Measurements from ENCODE around the gene TMEM26. TPM values are rescaled to one million over a fixed set of nuclear protein-coding genes. Genes with fewer than 3 reads are reported as not detected.

Gene TMEM26
- total and polyA plus RNA-seq, 9 of the 15 experiments (the other 6 are each of a cell fraction or from before 2014, with no cell fraction given): not detected

- no peaks in the 10 kb centered on the region for H3K79me2 ChIP-seq (ENCODE audit: control insufficient read depth, insufficient read depth, low read length)
- no peak for TF ChIP-seq ZNF354B (CRISPR knock-in tag; IDR thresholded peaks at IDR 0.05)
- no peak for TF ChIP-seq SFPQ (IDR thresholded peaks at IDR 0.05; ENCODE audit: low read depth, low read length)
- TF ChIP-seq KDM4B (IDR thresholded peaks at IDR 0.05; ENCODE audit: borderline replicate concordance in 2 of 2, low read depth in 1 of 2): no peak
- no peak for TF ChIP-seq ZNF518B (CRISPR knock-in tag; IDR thresholded peaks at IDR 0.05)
- TF ChIP-seq RBM17 (IDR thresholded peaks at IDR 0.05; ENCODE audit: borderline replicate concordance, low read depth, low read length): no peak
- no peak for TF ChIP-seq SRSF3 (IDR thresholded peaks at IDR 0.05; ENCODE audit: insufficient read depth, low read length)
- TF ChIP-seq JUN (IDR thresholded peaks at IDR 0.05; ENCODE audit: borderline replicate concordance, low read depth, low read length): no peak
- TF ChIP-seq JUN (CRISPR knock-in tag; IDR thresholded peaks at IDR 0.05; ENCODE audit: borderline replicate concordance): no peak
- TF ChIP-seq SRSF1 (IDR thresholded peaks at IDR 0.05; ENCODE audit: low read depth, low read length): no peak
- TF ChIP-seq MECOM (CRISPR knock-in tag; IDR thresholded peaks at IDR 0.05): no peak
- no peak for TF ChIP-seq NFXL1 (CRISPR knock-in tag; IDR thresholded peaks at IDR 0.05)
- no peak for TF ChIP-seq CXXC5 (CRISPR knock-in tag; IDR thresholded peaks at IDR 0.05)
- no peak overlapping the region for H3K9ac ChIP-seq (ENCODE audit: insufficient read depth in 1 of 2, low read depth in 2 of 2, low read length in 2 of 2)
- H3K36me3 ChIP-seq (ENCODE audit: control insufficient read depth, insufficient read depth, low read length): no peaks in the 10 kb centered on the region
- no peaks in the 10 kb centered on the region for H3K9me1 ChIP-seq (ENCODE audit: control insufficient read depth, insufficient read depth, low read length)
- ATAC-seq: no peak
- in situ Hi-C loops (cut with MboI) (no loop called here), intact Hi-C loops (cut with micrococcal nuclease) (no loop called here)
- H2AFZ ChIP-seq (ENCODE audit: low read depth, low read length): no peak overlapping the region
- no peak overlapping the region for H3K4me2 ChIP-seq (ENCODE audit: insufficient read depth, low read length)
- ChIA-PET POLR2A (no interaction called here), CTCF (ENCODE audit: low intra/inter-chr PET ratio) (no interaction called here)
- no TSS peak for BruUV-seq (replicated peaks)
- no peaks in the 10 kb centered on the region for H3K27me3 ChIP-seq (ENCODE audit: control insufficient read depth in 2 of 2, insufficient read depth in 2 of 2, low read length in 2 of 2)
- no peaks in the 10 kb centered on the region for H4K20me1 ChIP-seq (replicated peaks; ENCODE audit: control insufficient read depth, insufficient read depth, low read length)
- H3K4me1 ChIP-seq (replicated peaks in 1 of 2; ENCODE audit: control insufficient read depth in 2 of 2, insufficient read depth in 2 of 2, low read length in 2 of 2): no peaks in the 10 kb centered on the region; a peak in 1 of 5 replicates
- no peaks in the 10 kb centered on the region for H3K9me3 ChIP-seq (replicated peaks; ENCODE audit: control insufficient read depth, insufficient read depth, low read depth, low read length)
- FAIRE-seq: no peak
- no peak for DNase-seq (ENCODE audit: extremely low read depth in 1 of 4, low spot score in 3 of 4)
- H3K4me3 ChIP-seq: no peak overlapping the region
- H3K27ac ChIP-seq (ENCODE audit: extremely low read depth, low read depth, low read length): no peak overlapping the region
These were observed 53.8 kb downstream of the TMEM26 start for GRCh38 chr10:61399406-61399805.
